ENCODE results near the gene FAM13B. TPM values are rescaled to one million over a fixed set of nuclear protein-coding genes. Genes with fewer than 3 reads are reported as not detected.

Gene FAM13B
- total and polyA plus RNA-seq, 2 donors = 16.9 to 17.4 TPM

DNA sequence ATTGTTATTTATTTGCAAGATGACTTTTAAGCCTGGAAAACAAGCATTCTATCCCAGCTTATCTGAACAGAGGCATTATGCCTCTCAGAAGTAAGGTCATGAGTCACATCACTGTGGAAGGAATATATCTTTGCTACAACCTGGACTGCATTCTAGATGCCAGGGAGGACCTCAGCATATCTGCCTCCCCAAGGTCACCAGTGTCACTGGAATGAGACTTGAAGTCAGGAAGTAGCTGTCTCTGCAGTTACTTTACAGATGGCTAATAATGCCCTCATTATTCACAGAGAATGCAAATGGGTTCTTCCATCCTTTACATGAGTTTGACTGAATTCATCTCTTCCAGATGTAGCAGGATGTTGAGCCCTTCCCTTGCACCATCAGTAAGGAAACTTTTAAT lies 4.4 kb upstream of the FAM13B start:
- peaks cover 0 to 1% of the 10 kb centered on the region in 2 donors for H3K9me3 ChIP-seq (ENCODE audit: control insufficient read depth in 2 of 2, insufficient read depth in 1 of 2, low read length in 1 of 2)
- no peak overlapping the region for H3K27ac ChIP-seq (ENCODE audit: low read depth in 1 of 2, low read length in 1 of 2)
- peaks cover 5 to 10% of the 10 kb centered on the region in 2 donors for H3K4me1 ChIP-seq (ENCODE audit: control insufficient read depth in 2 of 2, insufficient read depth in 2 of 2, low read length in 2 of 2)
- no peak overlapping the region for H3K4me3 ChIP-seq (ENCODE audit: low read length in 2 of 2)
- H3K36me3 ChIP-seq (ENCODE audit: control insufficient read depth in 2 of 2, insufficient read depth in 2 of 2, low read length in 1 of 2) = no peaks in the 10 kb centered on the region
- no peak for DNase-seq (ENCODE audit: low read depth in 6 of 9, low spot score in 9 of 9)
- H3K27me3 ChIP-seq (ENCODE audit: control insufficient read depth in 2 of 2, insufficient read depth in 1 of 2, low read length in 1 of 2) = no peaks in the 10 kb centered on the region

GRCh38 chr5:138035605-138036537 lies 3.0 kb upstream of the FAM13B start:
- WGBS = 43% methylated on average over 11 of the region's 11 CpGs
- Histone ChIP-seq H3K4me1 (ENCODE audit: control insufficient read depth in 2 of 2, insufficient read depth in 2 of 2, low read length in 2 of 2) (peaks cover 14 to 18% of the 10 kb centered on the region in 2 donors), H3K36me3 (ENCODE audit: control insufficient read depth in 2 of 2, insufficient read depth in 2 of 2, low read length in 1 of 2) (no peaks in the 10 kb centered on the region), H3K9me3 (ENCODE audit: control insufficient read depth in 2 of 2, insufficient read depth in 1 of 2, low read length in 1 of 2) (peaks cover 0 to 2% of the 10 kb centered on the region in 2 donors), H3K4me3 (ENCODE audit: low read length in 2 of 2) (no peak overlapping the region), H3K27me3 (ENCODE audit: control insufficient read depth in 2 of 2, insufficient read depth in 1 of 2, low read length in 1 of 2) (no peaks in the 10 kb centered on the region), H3K27ac (ENCODE audit: low read depth in 1 of 2, low read length in 1 of 2) (no peak overlapping the region)
- DNase-seq (ENCODE audit: low read depth in 6 of 9, low spot score in 9 of 9) = peak; percentile 43 to 87 (median 75)

GRCh38 chr5:138033907-138034306 lies 1.0 kb upstream of the FAM13B start:
- Histone ChIP-seq H3K36me3 (ENCODE audit: control insufficient read depth in 2 of 2, insufficient read depth in 2 of 2, low read length in 1 of 2) (no peaks in the 10 kb centered on the region), H3K27me3 (ENCODE audit: control insufficient read depth in 2 of 2, insufficient read depth in 1 of 2, low read length in 1 of 2) (no peaks in the 10 kb centered on the region), H3K4me3 (ENCODE audit: low read length in 2 of 2) (no peak overlapping the region), H3K4me1 (ENCODE audit: control insufficient read depth in 2 of 2, insufficient read depth in 2 of 2, low read length in 2 of 2) (peaks cover 24 to 27% of the 10 kb centered on the region in 2 donors), H3K27ac (ENCODE audit: low read depth in 1 of 2, low read length in 1 of 2) (peak overlapping the region in 1 of 2 donors; percentile 97), H3K9me3 (ENCODE audit: control insufficient read depth in 2 of 2, insufficient read depth in 1 of 2, low read length in 1 of 2) (peaks cover 0 to 2% of the 10 kb centered on the region in 2 donors)
- 95% methylated on average over 2 of the region's 2 CpGs for WGBS
- DNase-seq (ENCODE audit: low read depth in 6 of 9, low spot score in 9 of 9) = no peak

GRCh38 chr5:138033386-138033808 lies 518 bp upstream of the FAM13B start:
- peaks cover 0 to 3% of the 10 kb centered on the region in 2 donors for H3K36me3 ChIP-seq (ENCODE audit: control insufficient read depth in 2 of 2, insufficient read depth in 2 of 2, low read length in 1 of 2)
- H3K4me1 ChIP-seq (ENCODE audit: control insufficient read depth in 2 of 2, insufficient read depth in 2 of 2, low read length in 2 of 2) = peaks cover 24 to 27% of the 10 kb centered on the region in 2 donors
- H3K9me3 ChIP-seq (ENCODE audit: control insufficient read depth in 2 of 2, insufficient read depth in 1 of 2, low read length in 1 of 2) = peaks cover 0 to 2% of the 10 kb centered on the region in 2 donors
- 2% methylated on average over 15 of the region's 15 CpGs for WGBS
- peak overlapping the region; percentile 97 for H3K27ac ChIP-seq (ENCODE audit: low read depth in 1 of 2, low read length in 1 of 2)
- H3K4me3 ChIP-seq (ENCODE audit: low read length in 2 of 2) = peak overlapping the region; percentile 66 to 67
- DNase-seq (ENCODE audit: low read depth in 6 of 9, low spot score in 9 of 9) = peak in 3 of 9 donors; percentile 10 to 69 (median 36)
- H3K27me3 ChIP-seq (ENCODE audit: control insufficient read depth in 2 of 2, insufficient read depth in 1 of 2, low read length in 1 of 2) = no peaks in the 10 kb centered on the region

DNA sequence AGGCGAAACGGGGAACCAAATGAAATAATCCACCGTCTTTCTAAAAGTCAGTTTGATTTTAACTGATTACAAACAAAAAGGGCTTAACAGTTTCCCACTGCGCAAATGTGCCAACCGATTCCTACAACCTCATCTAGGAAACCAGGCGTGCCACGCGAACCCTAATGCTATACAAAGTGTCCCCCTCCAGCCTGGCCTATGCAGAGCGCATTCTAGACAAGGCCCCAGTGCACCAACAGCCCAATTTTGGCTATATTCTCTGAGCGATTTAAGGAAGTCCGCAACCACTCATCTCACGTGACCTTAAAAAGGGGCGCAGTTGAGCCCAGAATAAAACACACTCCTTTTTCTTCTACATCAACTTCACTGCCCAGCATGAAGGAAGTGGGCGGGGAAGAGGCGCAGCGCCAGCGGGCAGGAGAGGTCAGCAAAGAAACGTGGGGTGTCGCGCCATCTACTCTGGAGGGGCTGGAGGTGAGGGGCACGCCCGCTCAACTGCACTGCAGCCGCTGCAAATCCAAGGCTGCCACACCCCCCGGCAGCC lies 779 bp downstream of the FAM13B start:
- peak overlapping the region; percentile 97 for H3K27ac ChIP-seq (ENCODE audit: low read depth in 1 of 2, low read length in 1 of 2)

DNA sequence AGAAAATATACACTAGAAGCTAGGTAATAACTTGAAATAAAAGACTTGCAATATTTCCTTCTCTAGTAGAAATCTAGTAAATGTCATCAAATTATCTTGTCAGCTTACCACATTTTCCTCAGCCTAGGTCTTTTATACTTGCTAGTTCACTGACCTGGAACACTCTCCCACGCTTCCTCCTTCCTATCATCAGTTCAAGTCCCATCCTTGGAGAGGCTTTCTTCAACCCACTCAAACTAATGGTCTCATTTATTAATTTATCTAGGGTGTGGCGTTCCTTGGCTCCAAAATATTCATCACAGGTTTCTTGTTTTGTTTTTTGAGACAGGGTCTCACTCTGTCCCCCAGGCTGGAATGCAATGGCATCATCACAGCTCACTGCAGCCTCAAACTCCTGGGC lies 2.9 kb downstream of the FAM13B start:
- Histone ChIP-seq H3K27ac (ENCODE audit: low read depth in 1 of 2, low read length in 1 of 2) (no peak overlapping the region), H3K4me3 (ENCODE audit: low read length in 2 of 2) (no peak overlapping the region), H3K4me1 (ENCODE audit: control insufficient read depth in 2 of 2, insufficient read depth in 2 of 2, low read length in 2 of 2) (peaks cover 23 to 24% of the 10 kb centered on the region in 2 donors), H3K9me3 (ENCODE audit: control insufficient read depth in 2 of 2, insufficient read depth in 1 of 2, low read length in 1 of 2) (peaks cover 0 to 2% of the 10 kb centered on the region in 2 donors), H3K27me3 (ENCODE audit: control insufficient read depth in 2 of 2, insufficient read depth in 1 of 2, low read length in 1 of 2) (no peaks in the 10 kb centered on the region), H3K36me3 (ENCODE audit: control insufficient read depth in 2 of 2, insufficient read depth in 2 of 2, low read length in 1 of 2) (peaks cover 0 to 3% of the 10 kb centered on the region in 2 donors)
- WGBS = 93% methylated on average over 2 of the region's 2 CpGs
- DNase-seq (ENCODE audit: low read depth in 6 of 9, low spot score in 9 of 9) = no peak

More for the DNA sequence above, 779 bp downstream of the FAM13B start:
- WGBS = under 1% methylated on average over 24 of the region's 24 CpGs
- DNase-seq (ENCODE audit: low read depth in 6 of 9, low spot score in 9 of 9) = peak in 7 of 9 donors; percentile 25 to 79 (median 52)
- Histone ChIP-seq H3K27me3 (ENCODE audit: control insufficient read depth in 2 of 2, insufficient read depth in 1 of 2, low read length in 1 of 2) (no peaks in the 10 kb centered on the region), H3K9me3 (ENCODE audit: control insufficient read depth in 2 of 2, insufficient read depth in 1 of 2, low read length in 1 of 2) (peaks cover 0 to 2% of the 10 kb centered on the region in 2 donors), H3K4me3 (ENCODE audit: low read length in 2 of 2) (peak overlapping the region; percentile 66 to 67), H3K4me1 (ENCODE audit: control insufficient read depth in 2 of 2, insufficient read depth in 2 of 2, low read length in 2 of 2) (peaks cover 24 to 27% of the 10 kb centered on the region in 2 donors), H3K36me3 (ENCODE audit: control insufficient read depth in 2 of 2, insufficient read depth in 2 of 2, low read length in 1 of 2) (peaks cover 0 to 3% of the 10 kb centered on the region in 2 donors)

DNA sequence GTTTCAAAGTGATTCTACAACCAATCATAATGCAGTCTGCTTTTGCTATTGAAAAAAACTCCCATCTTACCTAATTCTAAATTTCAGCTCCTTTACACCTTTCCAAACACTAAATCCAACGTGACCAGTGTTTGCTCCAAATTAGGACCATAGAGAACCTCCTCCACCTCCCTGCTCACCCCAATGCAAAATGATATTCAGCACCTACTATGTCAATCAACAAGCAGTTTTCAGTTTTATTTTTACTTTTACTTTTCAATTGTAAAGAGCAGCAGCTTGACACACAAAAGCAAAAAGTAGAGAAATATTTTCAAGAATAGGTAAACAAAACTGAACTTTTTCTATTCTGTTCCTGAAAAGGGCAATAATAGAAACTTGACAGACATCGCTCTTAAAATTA lies 3.4 kb downstream of the FAM13B start:
- H3K36me3 ChIP-seq (ENCODE audit: control insufficient read depth in 2 of 2, insufficient read depth in 2 of 2, low read length in 1 of 2) = peaks cover 0 to 3% of the 10 kb centered on the region in 2 donors
- H3K27me3 ChIP-seq (ENCODE audit: control insufficient read depth in 2 of 2, insufficient read depth in 1 of 2, low read length in 1 of 2) = no peaks in the 10 kb centered on the region
- WGBS = 91% methylated on average over 2 of the region's 2 CpGs
- H3K4me1 ChIP-seq (ENCODE audit: control insufficient read depth in 2 of 2, insufficient read depth in 2 of 2, low read length in 2 of 2) = peaks cover 23 to 24% of the 10 kb centered on the region in 2 donors
- H3K9me3 ChIP-seq (ENCODE audit: control insufficient read depth in 2 of 2, insufficient read depth in 1 of 2, low read length in 1 of 2) = peaks cover 0 to 2% of the 10 kb centered on the region in 2 donors
- H3K4me3 ChIP-seq (ENCODE audit: low read length in 2 of 2) = no peak overlapping the region
- DNase-seq (ENCODE audit: low read depth in 6 of 9, low spot score in 9 of 9) = no peak
- no peak overlapping the region for H3K27ac ChIP-seq (ENCODE audit: low read depth in 1 of 2, low read length in 1 of 2)

- H3K4me1 ChIP-seq (ENCODE audit: control insufficient read depth in 2 of 2, insufficient read depth in 2 of 2, low read length in 2 of 2) = peaks cover 23 to 24% of the 10 kb centered on the region in 2 donors
- H3K27me3 ChIP-seq (ENCODE audit: control insufficient read depth in 2 of 2, insufficient read depth in 1 of 2, low read length in 1 of 2) = no peaks in the 10 kb centered on the region
- no peak overlapping the region for H3K27ac ChIP-seq (ENCODE audit: low read depth in 1 of 2, low read length in 1 of 2)
- peaks cover 0 to 2% of the 10 kb centered on the region in 2 donors for H3K9me3 ChIP-seq (ENCODE audit: control insufficient read depth in 2 of 2, insufficient read depth in 1 of 2, low read length in 1 of 2)
- WGBS = 87% methylated on average over 5 of the region's 5 CpGs
- no peak overlapping the region for H3K4me3 ChIP-seq (ENCODE audit: low read length in 2 of 2)
- DNase-seq (ENCODE audit: low read depth in 6 of 9, low spot score in 9 of 9) = no peak
- H3K36me3 ChIP-seq (ENCODE audit: control insufficient read depth in 2 of 2, insufficient read depth in 2 of 2, low read length in 1 of 2) = peaks cover 0 to 3% of the 10 kb centered on the region in 2 donors
These were observed 3.9 kb downstream of the FAM13B start for GRCh38 chr5:138028971-138029365.

Measured in thymus (tissue), 11 donors.